Endothelial cell (in vitro differentiated cells): ENCODE data around the gene ZNF496. TPM values are rescaled to one million over a fixed set of nuclear protein-coding genes. Genes with fewer than 3 reads are reported as not detected.

ENCODE experiments used
- DNase-seq: peaks from one replicate; pipeline ENCODE4 v3.0.0; 2021; ENCODE audit warnings: low spot score
- H3K27ac Mint-ChIP-seq: one replicate; pipeline ENCODE4 v1.8.0; 2021; ENCODE audit warnings: mixed read lengths, inconsistent platforms; ENCODE audit not compliant: unreplicated experiment
- H3K27me3 Mint-ChIP-seq: one replicate; pipeline ENCODE4 v1.8.0; 2021; ENCODE audit warnings: mild to moderate bottlenecking, moderate library complexity, mixed read lengths, inconsistent platforms; ENCODE audit not compliant: unreplicated experiment
- H3K36me3 Mint-ChIP-seq: one replicate; pipeline ENCODE4 v1.8.0; 2021; ENCODE audit warnings: mild to moderate bottlenecking, low read depth, mixed read lengths, inconsistent platforms; ENCODE audit not compliant: unreplicated experiment
- H3K4me1 Mint-ChIP-seq: one replicate; pipeline ENCODE4 v1.8.0; 2021; ENCODE audit warnings: mild to moderate bottlenecking, mixed read lengths, inconsistent platforms; ENCODE audit not compliant: unreplicated experiment
- H3K4me3 Mint-ChIP-seq: one replicate; pipeline ENCODE4 v1.8.0; 2021; ENCODE audit warnings: mild to moderate bottlenecking, mixed read lengths, inconsistent platforms; ENCODE audit not compliant: unreplicated experiment
- H3K9me3 Mint-ChIP-seq: one replicate; pipeline ENCODE4 v1.8.0; 2021; ENCODE audit warnings: mixed read lengths, inconsistent platforms; ENCODE audit not compliant: unreplicated experiment
- total RNA-seq: library from RNA; stranded (reverse); fragmentation: NEBNext Ultra II Directional; extraction: Animal tissue kit (Norgen Biotek cat#: 25700); gene quantifications from one replicate; pipeline ENCODE4 v1.2.1, GENCODE V29; 2021; ENCODE audit not compliant: unreplicated experiment
- TF ChIP-seq, protein P1 (sequence below): fragments of 200-600 bp; sonication (generic); IDR thresholded peaks from one replicate; pipeline ENCODE4 v1.5.0; 2021; ENCODE audit warnings: antibody characterized with exemption; ENCODE audit not compliant: unreplicated experiment

Gene ZNF496
- total RNA-seq, 1 donor from 2014 or later, result 76.5 TPM

DNA sequence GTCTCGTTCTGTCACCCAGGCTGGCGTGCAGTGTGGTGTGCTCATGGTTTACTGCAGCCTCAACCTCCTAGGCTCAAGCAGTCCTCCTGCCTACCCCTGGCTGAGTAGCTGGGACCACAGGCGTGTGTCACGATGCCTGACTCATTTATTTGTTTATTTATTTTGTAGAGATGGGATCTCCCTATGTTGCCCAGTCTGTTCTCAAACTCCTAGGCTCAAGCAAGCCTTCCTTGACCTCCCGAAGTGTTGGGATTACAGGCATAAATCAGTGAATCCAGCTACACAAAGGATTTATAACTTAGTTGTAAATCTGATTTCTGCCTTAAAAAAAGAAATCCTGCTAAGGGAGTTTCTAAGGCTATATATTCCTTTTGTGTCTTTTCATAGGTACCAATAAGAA is 30.5 kb upstream of the ZNF496 start:
- TF ChIP-seq, protein P1, sequence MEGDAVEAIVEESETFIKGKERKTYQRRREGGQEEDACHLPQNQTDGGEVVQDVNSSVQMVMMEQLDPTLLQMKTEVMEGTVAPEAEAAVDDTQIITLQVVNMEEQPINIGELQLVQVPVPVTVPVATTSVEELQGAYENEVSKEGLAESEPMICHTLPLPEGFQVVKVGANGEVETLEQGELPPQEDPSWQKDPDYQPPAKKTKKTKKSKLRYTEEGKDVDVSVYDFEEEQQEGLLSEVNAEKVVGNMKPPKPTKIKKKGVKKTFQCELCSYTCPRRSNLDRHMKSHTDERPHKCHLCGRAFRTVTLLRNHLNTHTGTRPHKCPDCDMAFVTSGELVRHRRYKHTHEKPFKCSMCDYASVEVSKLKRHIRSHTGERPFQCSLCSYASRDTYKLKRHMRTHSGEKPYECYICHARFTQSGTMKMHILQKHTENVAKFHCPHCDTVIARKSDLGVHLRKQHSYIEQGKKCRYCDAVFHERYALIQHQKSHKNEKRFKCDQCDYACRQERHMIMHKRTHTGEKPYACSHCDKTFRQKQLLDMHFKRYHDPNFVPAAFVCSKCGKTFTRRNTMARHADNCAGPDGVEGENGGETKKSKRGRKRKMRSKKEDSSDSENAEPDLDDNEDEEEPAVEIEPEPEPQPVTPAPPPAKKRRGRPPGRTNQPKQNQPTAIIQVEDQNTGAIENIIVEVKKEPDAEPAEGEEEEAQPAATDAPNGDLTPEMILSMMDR, result no peak
- Mint-ChIP-seq H3K36me3 (peaks cover 4% of the 10 kb centered on the region), H3K4me3 (no peak overlapping the region), H3K27me3 (peaks cover 10% of the 10 kb centered on the region), H3K27ac (no peak overlapping the region), H3K9me3 (peaks cover 9% of the 10 kb centered on the region), H3K4me1 (no peaks in the 10 kb centered on the region)
- no peak for DNase-seq

DNA sequence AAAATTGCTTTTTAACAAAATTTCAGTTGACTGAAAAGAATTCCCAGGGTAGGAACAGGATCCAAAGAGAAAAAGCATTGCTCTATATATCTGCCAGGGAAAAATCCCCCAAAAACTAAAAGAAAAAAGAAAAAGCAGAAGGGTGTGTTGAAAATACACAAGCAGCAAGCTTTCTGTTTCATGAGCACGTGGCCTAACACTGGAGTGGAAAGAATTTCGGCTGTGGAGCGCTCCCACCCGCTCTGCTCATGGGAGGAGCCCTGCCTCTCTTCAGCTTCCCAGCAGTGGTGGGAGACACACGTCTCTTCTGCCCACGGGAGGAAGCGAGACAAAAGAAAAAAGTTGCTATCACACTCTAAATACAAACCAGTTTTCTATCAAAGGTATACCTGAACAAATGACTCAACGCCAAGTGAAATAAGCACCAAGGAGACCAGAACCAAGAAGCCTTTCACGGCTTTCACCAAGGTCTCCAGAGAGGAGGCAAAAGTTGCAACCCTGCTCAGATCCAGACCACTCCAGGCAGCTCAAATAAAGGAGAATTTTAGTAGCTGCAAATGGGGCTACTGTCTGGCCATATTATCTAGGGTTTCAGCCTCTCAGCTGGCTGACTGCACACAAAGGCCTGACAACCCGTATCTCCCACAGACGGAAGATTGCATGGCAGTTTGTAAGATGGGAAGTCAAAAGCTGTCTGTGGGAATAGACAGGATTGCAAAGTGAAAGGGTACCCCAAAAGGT is 29.5 kb upstream of the ZNF496 start:
- Mint-ChIP-seq H3K9me3 (peaks cover 9% of the 10 kb centered on the region), H3K4me3 (no peak overlapping the region), H3K4me1 (no peaks in the 10 kb centered on the region), H3K27me3 (peaks cover 10% of the 10 kb centered on the region), H3K27ac (no peak overlapping the region), H3K36me3 (peaks cover 4% of the 10 kb centered on the region)
- DNase-seq, result no peak
- TF ChIP-seq, protein P1, result no peak

DNA sequence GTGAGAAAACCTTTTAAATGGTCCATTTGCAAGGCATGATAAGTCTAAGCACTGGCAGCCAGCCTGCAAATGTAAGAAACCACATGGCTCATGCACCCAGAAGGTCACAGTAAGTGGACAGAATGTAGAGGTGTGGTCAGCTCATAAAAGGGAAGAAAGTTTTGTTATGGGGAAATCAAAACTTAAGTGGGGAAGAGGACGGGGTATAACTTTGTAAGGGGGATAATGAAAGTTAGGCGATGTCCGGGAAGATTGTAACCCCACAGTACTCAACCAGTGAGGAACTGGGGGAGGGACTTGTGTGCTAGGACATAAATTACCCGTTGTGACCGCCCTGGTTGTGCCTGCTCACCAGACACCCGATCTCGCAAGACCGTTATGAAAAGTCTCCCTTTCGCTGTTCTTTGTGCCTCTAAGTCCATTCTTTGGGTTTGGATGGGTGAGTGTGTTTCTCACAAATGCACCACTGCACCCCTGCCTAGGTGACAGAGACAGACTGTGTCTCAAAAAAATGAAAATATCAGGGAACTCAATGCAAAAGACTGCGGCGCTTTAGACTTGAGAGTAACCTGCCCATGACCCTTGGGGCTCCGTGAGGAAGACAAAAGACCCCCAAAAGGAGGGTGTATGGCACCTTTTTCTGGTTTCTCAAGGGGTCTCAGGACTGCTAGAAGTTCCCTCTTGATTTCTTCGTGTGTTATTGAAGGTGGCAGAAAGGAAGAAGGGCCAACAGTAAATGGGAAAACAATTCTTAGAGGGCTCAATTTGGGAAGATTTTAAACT is 28.6 kb upstream of the ZNF496 start:
- Mint-ChIP-seq H3K9me3 (peaks cover 7% of the 10 kb centered on the region), H3K4me1 (no peaks in the 10 kb centered on the region), H3K27me3 (peaks cover 12% of the 10 kb centered on the region), H3K4me3 (no peak overlapping the region), H3K27ac (no peak overlapping the region), H3K36me3 (peaks cover 4% of the 10 kb centered on the region)
- TF ChIP-seq, protein P1, result no peak
- no peak for DNase-seq

DNA sequence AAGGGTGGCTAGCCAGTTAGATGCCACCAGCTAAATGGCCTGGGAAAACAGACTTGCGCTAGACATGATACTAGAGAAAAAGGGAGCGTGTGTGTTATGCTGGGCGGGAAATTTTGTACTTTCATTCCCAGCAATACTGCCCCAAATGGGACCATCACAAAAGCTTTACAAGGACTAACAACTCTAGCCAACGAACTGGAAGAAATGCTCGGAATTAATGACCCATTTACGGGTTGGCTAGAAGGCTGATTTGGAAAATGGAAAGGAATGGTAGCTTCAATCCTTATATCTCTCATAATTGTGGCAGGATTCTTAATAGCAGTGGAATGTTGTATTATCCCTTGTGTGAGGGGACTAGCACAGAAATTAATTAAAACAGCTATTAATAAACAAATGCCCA is 27.9 kb upstream of the ZNF496 start:
- TF ChIP-seq, protein P1, result no peak
- H3K9me3 Mint-ChIP-seq, result peaks cover 3% of the 10 kb centered on the region
- DNase-seq, result no peak
- peaks cover 8% of the 10 kb centered on the region for H3K27me3 Mint-ChIP-seq
- H3K4me3 Mint-ChIP-seq, result no peak overlapping the region
- H3K27ac Mint-ChIP-seq, result no peak overlapping the region
- no peaks in the 10 kb centered on the region for H3K36me3 Mint-ChIP-seq
- no peaks in the 10 kb centered on the region for H3K4me1 Mint-ChIP-seq

DNA sequence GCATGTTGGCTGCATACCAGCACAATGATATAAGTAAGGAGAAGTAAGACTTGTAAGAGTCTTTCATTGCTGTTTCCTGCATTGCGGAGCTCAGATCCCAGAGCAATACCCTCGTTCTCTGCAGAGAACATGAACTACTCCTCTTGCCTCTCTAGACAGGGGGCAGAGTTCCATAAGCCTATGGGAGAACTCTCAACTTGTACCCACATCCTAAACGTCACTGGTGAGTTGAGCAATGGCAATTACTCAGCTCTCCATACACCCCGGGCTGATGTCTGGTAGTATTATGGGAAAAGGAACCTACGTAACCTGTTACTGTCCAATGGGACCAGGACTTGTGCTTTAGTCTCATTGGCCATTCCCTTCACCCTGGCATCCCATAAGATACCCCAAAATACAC is 27.3 kb upstream of the ZNF496 start:
- H3K27ac Mint-ChIP-seq, result no peak overlapping the region
- no peaks in the 10 kb centered on the region for H3K36me3 Mint-ChIP-seq
- TF ChIP-seq, protein P1, result no peak
- no peaks in the 10 kb centered on the region for H3K4me1 Mint-ChIP-seq
- peaks cover 3% of the 10 kb centered on the region for H3K9me3 Mint-ChIP-seq
- peaks cover 8% of the 10 kb centered on the region for H3K27me3 Mint-ChIP-seq
- no peak overlapping the region for H3K4me3 Mint-ChIP-seq
- no peak for DNase-seq
